B cell (primary cell): ENCODE results near the gene EPM2A. TPM values are rescaled to one million over a fixed set of nuclear protein-coding genes. Genes with fewer than 3 reads are reported as not detected.

Experiments used
- ATAC-seq: fragments of 200-7000 bp; cut with Tn5 transposase; one replicate; pipeline ENCODE4 v1.10.0; 2021; ENCODE audit warnings: low read depth, mild to moderate bottlenecking, moderate number of reproducible peaks, moderate library complexity
- CTCF ChIA-PET: fragments of 350-600 bp; sonication (Branson Sonifier 250); formaldehyde crosslinking; loops from one replicate; lab custom pipeline; 2021; ENCODE audit warnings: antibody characterized with exemption, inconsistent platforms; lab: Charles Lee
- POLR2A ChIA-PET: fragments of 350-600 bp; sonication (Branson Sonifier 250); formaldehyde crosslinking; loops from one replicate; lab custom pipeline; 2021; ENCODE audit warnings: antibody characterized with exemption; lab: Charles Lee
- DNase-seq: peaks from one replicate; pipeline ENCODE4 v3.0.0; 2013
- H2AFZ ChIP-seq: 2 replicates; pipeline ENCODE4 v1.6.1; 2012; ENCODE audit warnings: mild to moderate bottlenecking, low read depth, low read length; ENCODE audit not compliant: insufficient read depth, poor library complexity, severe bottlenecking
- H3K27ac ChIP-seq, 2 donors: 1 replicate in 1 of 2; 2 replicates in 1 of 2; pipeline ENCODE4 v1.5.1; 2012 to 2013; ENCODE audit warnings: low read length in 2 of 2, mild to moderate bottlenecking in 2 of 2, moderate library complexity in 1 of 2
- H3K27me3 ChIP-seq, 4 experiments: fragments of 200-600 bp in 1 of 4; sonication (generic) in 1 of 4; replicated peaks in 1 of 4; 1 replicate in 2 of 4; 2 replicates in 2 of 4; pipeline versions ENCODE4 v1.6.1 to v1.7.0; 2013 to 2016; ENCODE audit warnings: low read length in 3 of 4, mild to moderate bottlenecking in 2 of 4, mixed read lengths in 1 of 4, moderate library complexity in 1 of 4; ENCODE audit not compliant: insufficient read depth in 4 of 4, control insufficient read depth in 3 of 4; ENCODE audit errors: control extremely low read depth in 1 of 4
- H3K36me3 ChIP-seq, 2 experiments: replicated peaks in 1 of 2; 1 replicate in 1 of 2; 2 replicates in 1 of 2; pipeline versions ENCODE4 v1.6.1 to v1.7.1; 2013; ENCODE audit warnings: low read length in 1 of 2; ENCODE audit not compliant: insufficient read depth in 2 of 2, control insufficient read depth in 1 of 2; ENCODE audit errors: control extremely low read depth in 1 of 2, extremely low read depth in 1 of 2
- H3K4me1 ChIP-seq, 2 donors: fragments of 200-600 bp in 1 of 2; sonication (generic) in 1 of 2; 1 replicate in 1 of 2; 2 replicates in 1 of 2; pipeline versions ENCODE4 v1.5.1 to v1.6.1; 2013 to 2017; ENCODE audit warnings: low read length in 2 of 2; ENCODE audit not compliant: control insufficient read depth in 2 of 2, insufficient read depth in 2 of 2
- H3K4me2 ChIP-seq: replicated peaks from 2 replicates; pipeline ENCODE3; 2012; ENCODE audit warnings: mild to moderate bottlenecking, low read depth, low read length; ENCODE audit not compliant: poor library complexity, severe bottlenecking
- H3K4me3 ChIP-seq, 5 experiments: fragments of 200-600 bp in 1 of 5; sonication (generic) in 1 of 5; 1 replicate in 3 of 5; 2 replicates in 2 of 5; pipeline versions ENCODE4 v1.5.1 to v1.7.0; 2011 to 2016; ENCODE audit warnings: low read length in 4 of 5, mild to moderate bottlenecking in 4 of 5, low read depth in 2 of 5, control low read depth in 1 of 5, moderate library complexity in 1 of 5; ENCODE audit not compliant: insufficient read depth in 1 of 5; ENCODE audit errors: control extremely low read depth in 1 of 5, extremely low read depth in 1 of 5
- H3K79me2 ChIP-seq: fragments of 200-600 bp; sonication (generic); one replicate; pipeline ENCODE4 v1.6.0; 2016; ENCODE audit warnings: low read length; ENCODE audit not compliant: control insufficient read depth, insufficient read depth
- H3K9ac ChIP-seq: fragments of 200-600 bp; sonication (generic); 2 replicates; pipeline ENCODE4 v1.6.1; 2017; ENCODE audit warnings: mild to moderate bottlenecking, low read length, moderate library complexity
- H3K9me3 ChIP-seq, 3 donors: one replicate each; pipeline versions ENCODE4 v1.6.1 to v1.7.1; 2013; ENCODE audit warnings: low read length in 2 of 3; ENCODE audit not compliant: control insufficient read depth in 2 of 3, insufficient read depth in 1 of 3; ENCODE audit errors: control extremely low read depth in 1 of 3
- H4K20me1 ChIP-seq: 2 replicates; pipeline ENCODE4 v1.6.0; 2012; ENCODE audit warnings: mild to moderate bottlenecking, low read length; ENCODE audit not compliant: insufficient read depth, control insufficient read depth, poor library complexity, severe bottlenecking
- H3K27ac Mint-ChIP-seq: one replicate; pipeline ENCODE4 v1.8.0; 2021; ENCODE audit warnings: mixed read lengths
- H3K27me3 Mint-ChIP-seq: one replicate; pipeline ENCODE4 v1.8.0; 2021; ENCODE audit warnings: mixed read lengths
- H3K4me1 Mint-ChIP-seq: one replicate; pipeline ENCODE4 v1.8.0; 2021; ENCODE audit warnings: mixed read lengths
- H3K4me3 Mint-ChIP-seq: one replicate; pipeline ENCODE4 v1.8.0; 2021; ENCODE audit warnings: mixed read lengths
- H3K9me3 Mint-ChIP-seq: one replicate; pipeline ENCODE4 v1.8.0; 2022; ENCODE audit warnings: mixed read lengths; ENCODE audit not compliant: insufficient read depth
- EZH2 ChIP-seq: IDR thresholded peaks from 2 replicates; pipeline ENCODE4 v1.6.1; 2012; ENCODE audit warnings: borderline replicate concordance, low read depth, mild to moderate bottlenecking, moderate library complexity, low read length; ENCODE audit not compliant: insufficient read depth, poor library complexity, severe bottlenecking
- WGBS: methylation state at CpG from one replicate; pipeline ENCODE4 v1.1.5; 2013; ENCODE audit warnings: missing lambda C conversion rate; ENCODE audit not compliant: insufficient coverage; 5-methylcytosine and 5-hydroxymethylcytosine counted together
- intact Hi-C: fragments of 100-400 bp; cut with micrococcal nuclease; formaldehyde crosslinking; loops from one replicate; pipeline ENCODE4 v1.10.0; 2022
- polyA plus RNA-seq: library from polyadenylated mRNA; depleted of rRNA; stranded (reverse); fragments of >200 nt; gene quantifications from 2 replicates; pipeline ENCODE4 v1.2.3, GENCODE V29; 2012
- total RNA-seq, 2 donors: library from RNA; stranded (reverse); fragments of 120-200 nt in 1 of 2; gene quantifications; 1 replicate in 1 of 2; 2 replicates in 1 of 2; pipeline versions ENCODE4 v1.2.3 to v1.2.4, GENCODE V29; 2013 to 2022
- TF ChIP-seq, protein P1 (sequence below): fragments of 200-600 bp; IDR thresholded peaks from one replicate; pipeline ENCODE4 v1.8.0; 2022; ENCODE audit warnings: antibody characterized with exemption, mild to moderate bottlenecking

EPM2A gene
- total and polyA plus RNA-seq, 2 donors (not counting 1 experiment from before 2014, with no cell fraction given): 6.2 to 17.0 TPM

DNA sequence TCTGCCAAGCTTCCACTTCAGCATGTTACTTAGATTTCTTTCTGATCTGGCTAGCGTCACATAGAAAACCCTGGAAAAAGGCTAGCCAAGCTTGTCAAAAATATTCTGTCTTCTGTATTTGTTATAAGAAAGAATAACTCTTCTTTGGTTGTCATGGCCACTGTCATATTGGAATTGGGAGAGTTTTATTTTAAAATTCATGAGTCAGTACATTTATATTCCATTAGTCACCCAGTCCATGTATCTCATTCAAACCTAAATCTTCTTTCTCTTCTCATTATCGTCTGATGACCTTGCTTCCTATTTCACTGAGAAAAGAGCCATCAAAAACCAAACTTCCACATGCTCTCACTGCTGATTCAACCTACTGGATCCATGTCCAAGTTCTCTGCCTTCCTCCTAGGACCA is 65.7 kb downstream of the EPM2A start:
- H3K79me2 ChIP-seq: no peaks in the 10 kb centered on the region
- Mint-ChIP-seq H3K9me3 (no peaks in the 10 kb centered on the region), H3K27me3 (no peaks in the 10 kb centered on the region), H3K4me1 (no peaks in the 10 kb centered on the region), H3K4me3 (no peak overlapping the region), H3K27ac (no peak overlapping the region)
- H3K4me1 ChIP-seq: no peaks in the 10 kb centered on the region
- H4K20me1 ChIP-seq: no peaks in the 10 kb centered on the region
- intact Hi-C loops: no loop called here
- no peak for DNase-seq
- H2AFZ ChIP-seq: no peak overlapping the region
- WGBS: 100% methylated on average over 1 of the region's 2 CpGs
- H3K4me3 ChIP-seq: no peak overlapping the region
- ChIA-PET POLR2A (no interaction called here), CTCF (no interaction called here)
- no peak overlapping the region for H3K27ac ChIP-seq
- TF ChIP-seq, protein P1, sequence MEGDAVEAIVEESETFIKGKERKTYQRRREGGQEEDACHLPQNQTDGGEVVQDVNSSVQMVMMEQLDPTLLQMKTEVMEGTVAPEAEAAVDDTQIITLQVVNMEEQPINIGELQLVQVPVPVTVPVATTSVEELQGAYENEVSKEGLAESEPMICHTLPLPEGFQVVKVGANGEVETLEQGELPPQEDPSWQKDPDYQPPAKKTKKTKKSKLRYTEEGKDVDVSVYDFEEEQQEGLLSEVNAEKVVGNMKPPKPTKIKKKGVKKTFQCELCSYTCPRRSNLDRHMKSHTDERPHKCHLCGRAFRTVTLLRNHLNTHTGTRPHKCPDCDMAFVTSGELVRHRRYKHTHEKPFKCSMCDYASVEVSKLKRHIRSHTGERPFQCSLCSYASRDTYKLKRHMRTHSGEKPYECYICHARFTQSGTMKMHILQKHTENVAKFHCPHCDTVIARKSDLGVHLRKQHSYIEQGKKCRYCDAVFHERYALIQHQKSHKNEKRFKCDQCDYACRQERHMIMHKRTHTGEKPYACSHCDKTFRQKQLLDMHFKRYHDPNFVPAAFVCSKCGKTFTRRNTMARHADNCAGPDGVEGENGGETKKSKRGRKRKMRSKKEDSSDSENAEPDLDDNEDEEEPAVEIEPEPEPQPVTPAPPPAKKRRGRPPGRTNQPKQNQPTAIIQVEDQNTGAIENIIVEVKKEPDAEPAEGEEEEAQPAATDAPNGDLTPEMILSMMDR: no peak
- no peak for TF ChIP-seq EZH2
- no peaks in the 10 kb centered on the region for H3K9me3 ChIP-seq
- no peak overlapping the region for H3K9ac ChIP-seq
- ATAC-seq: no peak
- H3K4me2 ChIP-seq: no peak overlapping the region
- H3K27me3 ChIP-seq: no peaks in the 10 kb centered on the region
- H3K36me3 ChIP-seq: peaks cover 0 to 2% of the 10 kb centered on the region in 2 experiments

DNA sequence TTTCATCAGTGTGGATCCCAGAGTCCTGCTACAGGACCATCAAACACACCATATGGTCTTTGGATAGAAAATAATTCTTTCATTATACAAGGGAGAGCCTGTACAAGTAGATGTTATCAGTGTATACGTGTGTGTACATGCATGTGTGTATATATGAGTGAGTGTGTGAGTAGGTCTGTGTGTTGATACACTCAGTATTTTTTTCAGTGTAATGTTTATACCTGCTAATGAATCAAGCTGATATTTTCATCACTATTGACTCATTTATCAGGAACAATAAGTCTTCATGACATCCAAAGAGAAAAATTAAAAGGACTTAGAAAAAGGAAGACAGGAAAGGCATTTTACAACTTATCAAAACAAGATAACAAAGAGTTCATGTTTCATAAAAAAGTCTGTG is 66.5 kb downstream of the EPM2A start:
- no peak for ATAC-seq
- POLR2A ChIA-PET: no interaction called here
- H3K4me3 Mint-ChIP-seq: no peak overlapping the region
- TF ChIP-seq, protein P1: no peak
- TF ChIP-seq EZH2: no peak
- DNase-seq: no peak
- Histone ChIP-seq H2AFZ (no peak overlapping the region), H3K27ac (no peak overlapping the region), H3K36me3 (peaks cover 0 to 2% of the 10 kb centered on the region in 2 experiments), H3K27me3 (no peaks in the 10 kb centered on the region), H3K79me2 (no peaks in the 10 kb centered on the region), H3K9me3 (no peaks in the 10 kb centered on the region), H3K4me2 (no peak overlapping the region), H3K4me3 (no peak overlapping the region), H4K20me1 (no peaks in the 10 kb centered on the region), H3K4me1 (no peaks in the 10 kb centered on the region), H3K9ac (no peak overlapping the region)
- no peak overlapping the region for H3K27ac Mint-ChIP-seq
- no CpG with 5 or more reads among the region's 1 CpG for WGBS
- H3K27me3 Mint-ChIP-seq: no peaks in the 10 kb centered on the region
- CTCF ChIA-PET: no interaction called here
- no peaks in the 10 kb centered on the region for H3K4me1 Mint-ChIP-seq
- H3K9me3 Mint-ChIP-seq: no peaks in the 10 kb centered on the region
- intact Hi-C loops: no loop called here
